ENCODE measurements around the gene BBS9. TPM values are rescaled to one million over a fixed set of nuclear protein-coding genes. Genes with fewer than 3 reads are reported as not detected.

BBS9 gene
- total and polyA plus RNA-seq, 2 experiments from 2014 or later = 10.2 to 15.0 TPM

- no peak overlapping the region for H3K27ac ChIP-seq
- 14 to 15% methylated on average over 1 of the region's 1 CpG for WGBS, 2 experiments (ENCODE audit: low coverage in 1 of 2, low lambda C conversion rate in 2 of 2, missing lambda C conversion rate in 2 of 2)
- TF ChIP-seq EZH2phosphoT487 (IDR thresholded peaks at IDR 0.05; ENCODE audit: insufficient read depth, low read depth) (no peak), EZH2 (IDR thresholded peaks at IDR 0.05; ENCODE audit: insufficient read depth, poor library complexity, severe bottlenecking) (no peak)
- H3K4me1 ChIP-seq (ENCODE audit: insufficient read depth) = no peaks in the 10 kb centered on the region
- H3K27me3 ChIP-seq (replicated peaks; ENCODE audit: insufficient read depth) = no peaks in the 10 kb centered on the region
- H3F3A ChIP-seq (ENCODE audit: insufficient read depth) = no peaks in the 10 kb centered on the region
- H3K9me2 ChIP-seq (ENCODE audit: insufficient read depth) = no peaks in the 10 kb centered on the region
- in situ Hi-C loops (cut with MboI) = no loop called here
- no peak overlapping the region for H3K4me3 ChIP-seq
- DNase-seq = no peak
- no peaks in the 10 kb centered on the region for H4K20me1 ChIP-seq (ENCODE audit: insufficient read depth)
- H3K79me2 ChIP-seq (ENCODE audit: insufficient read depth) = no peaks in the 10 kb centered on the region
- no peak overlapping the region for H2AFZ ChIP-seq
- H3K9me3 ChIP-seq (ENCODE audit: low read depth) = no peaks in the 10 kb centered on the region
- no peaks in the 10 kb centered on the region for H3K36me3 ChIP-seq (ENCODE audit: low read depth)
- no peak overlapping the region for H3K9ac ChIP-seq
- H3K4me2 ChIP-seq (ENCODE audit: unreplicated experiment) = no peak overlapping the region
Measured at GRCh38 chr7:33310546-33310945, 181.2 kb downstream of the BBS9 start.

DNA sequence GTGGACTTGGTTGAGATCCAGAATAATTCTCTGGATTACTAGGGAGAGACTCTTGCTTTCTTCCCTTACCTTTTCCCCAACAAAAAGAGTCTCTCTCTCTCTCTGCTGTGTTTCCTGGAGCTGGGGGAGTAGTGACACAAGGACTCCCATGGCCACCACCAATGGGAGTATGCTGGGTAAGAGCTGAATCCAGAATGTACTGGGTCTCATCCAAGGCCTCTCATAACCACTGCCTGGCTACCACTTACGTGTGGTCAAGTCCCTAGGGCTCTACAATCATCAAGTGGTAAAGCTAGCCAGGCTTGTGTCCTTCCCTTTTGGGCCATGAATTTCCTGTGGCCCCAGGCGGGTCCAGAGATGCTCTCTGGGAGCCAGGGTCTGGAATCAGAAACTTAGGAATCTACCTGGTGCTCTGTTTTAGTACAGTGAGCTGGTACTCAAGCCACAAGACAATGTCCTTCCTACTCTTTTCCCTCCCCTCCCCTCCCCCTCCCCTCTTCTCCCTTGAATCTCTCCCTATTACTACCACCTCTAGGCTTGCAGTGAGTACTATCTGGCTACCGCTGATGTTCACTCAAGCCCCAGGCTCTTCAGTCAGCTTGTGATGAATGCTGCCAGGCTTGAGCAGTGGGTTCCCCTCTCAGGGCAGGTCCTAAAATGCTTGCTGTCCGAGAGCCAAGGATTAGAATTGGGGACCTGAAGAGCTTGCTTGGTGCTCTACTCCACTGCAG lies 196.6 kb downstream of the BBS9 start:
- no peak for DNase-seq
- 78 to 81% methylated on average over 4 of the region's 4 CpGs for WGBS, 2 experiments (ENCODE audit: low coverage in 1 of 2, low lambda C conversion rate in 2 of 2, missing lambda C conversion rate in 2 of 2)
- Histone ChIP-seq H3K9me3 (ENCODE audit: low read depth) (no peaks in the 10 kb centered on the region), H3F3A (ENCODE audit: insufficient read depth) (no peaks in the 10 kb centered on the region), H4K20me1 (ENCODE audit: insufficient read depth) (no peaks in the 10 kb centered on the region), H3K36me3 (ENCODE audit: low read depth) (no peaks in the 10 kb centered on the region), H3K9ac (no peak overlapping the region), H3K4me2 (ENCODE audit: unreplicated experiment) (no peak overlapping the region), H3K27ac (no peak overlapping the region), H3K4me3 (no peak overlapping the region), H3K27me3 (replicated peaks; ENCODE audit: insufficient read depth) (no peaks in the 10 kb centered on the region), H3K79me2 (ENCODE audit: insufficient read depth) (no peaks in the 10 kb centered on the region), H3K9me2 (ENCODE audit: insufficient read depth) (no peaks in the 10 kb centered on the region), H3K4me1 (ENCODE audit: insufficient read depth) (no peaks in the 10 kb centered on the region), H2AFZ (no peak overlapping the region)
- in situ Hi-C loops (cut with MboI) = no loop called here
- TF ChIP-seq EZH2phosphoT487 (IDR thresholded peaks at IDR 0.05; ENCODE audit: insufficient read depth, low read depth) (no peak), EZH2 (IDR thresholded peaks at IDR 0.05; ENCODE audit: insufficient read depth, poor library complexity, severe bottlenecking) (no peak)

- Histone ChIP-seq H3K4me3 (no peak overlapping the region), H4K20me1 (ENCODE audit: insufficient read depth) (no peaks in the 10 kb centered on the region), H3K4me2 (ENCODE audit: unreplicated experiment) (no peak overlapping the region), H3K9ac (no peak overlapping the region), H2AFZ (no peak overlapping the region), H3K9me2 (ENCODE audit: insufficient read depth) (no peaks in the 10 kb centered on the region), H3K27me3 (replicated peaks; ENCODE audit: insufficient read depth) (no peaks in the 10 kb centered on the region), H3K79me2 (ENCODE audit: insufficient read depth) (no peaks in the 10 kb centered on the region), H3K9me3 (ENCODE audit: low read depth) (no peaks in the 10 kb centered on the region), H3K36me3 (ENCODE audit: low read depth) (no peaks in the 10 kb centered on the region), H3K4me1 (ENCODE audit: insufficient read depth) (no peaks in the 10 kb centered on the region), H3F3A (ENCODE audit: insufficient read depth) (no peaks in the 10 kb centered on the region), H3K27ac (no peak overlapping the region)
- DNase-seq = no peak
- TF ChIP-seq EZH2phosphoT487 (IDR thresholded peaks at IDR 0.05; ENCODE audit: insufficient read depth, low read depth) (no peak), EZH2 (IDR thresholded peaks at IDR 0.05; ENCODE audit: insufficient read depth, poor library complexity, severe bottlenecking) (no peak)
- WGBS, 2 experiments (ENCODE audit: low coverage in 1 of 2, low lambda C conversion rate in 2 of 2, missing lambda C conversion rate in 2 of 2) = 73 to 80% methylated on average over 3 of the region's 3 CpGs
- in situ Hi-C loops (cut with MboI) = no loop called here
Measured at GRCh38 chr7:33326485-33326848, 197.1 kb downstream of the BBS9 start.

DNA sequence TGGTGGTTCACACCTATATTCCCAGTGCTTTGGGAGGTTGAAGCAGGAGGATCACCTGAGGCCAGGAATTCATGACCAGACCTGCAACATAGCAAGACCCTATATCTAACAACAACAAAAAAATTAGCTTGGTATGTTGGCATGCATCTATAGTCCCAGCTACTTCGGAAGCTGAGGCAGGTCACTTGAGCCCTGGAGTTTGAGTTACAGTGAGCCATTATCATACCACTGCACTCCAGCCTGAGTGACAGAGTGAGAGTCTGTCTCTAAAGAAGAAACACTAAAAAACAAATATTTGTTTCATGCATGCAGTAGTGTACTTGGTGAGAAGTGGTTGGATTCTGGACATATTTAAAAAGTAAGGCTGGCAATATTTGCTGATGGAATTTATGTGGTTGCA lies 198.1 kb downstream of the BBS9 start:
- in situ Hi-C loops (cut with MboI) = no loop called here

More for the DNA sequence above, 198.1 kb downstream of the BBS9 start:
- Histone ChIP-seq H3K27me3 (replicated peaks; ENCODE audit: insufficient read depth) (no peaks in the 10 kb centered on the region), H2AFZ (no peak overlapping the region), H3K79me2 (ENCODE audit: insufficient read depth) (no peaks in the 10 kb centered on the region), H3K9me3 (ENCODE audit: low read depth) (no peaks in the 10 kb centered on the region), H3K4me1 (ENCODE audit: insufficient read depth) (no peaks in the 10 kb centered on the region), H3K36me3 (ENCODE audit: low read depth) (no peaks in the 10 kb centered on the region), H3K4me2 (ENCODE audit: unreplicated experiment) (no peak overlapping the region), H3K9ac (no peak overlapping the region), H3K4me3 (no peak overlapping the region), H3K9me2 (ENCODE audit: insufficient read depth) (no peaks in the 10 kb centered on the region), H3K27ac (no peak overlapping the region), H3F3A (ENCODE audit: insufficient read depth) (no peaks in the 10 kb centered on the region), H4K20me1 (ENCODE audit: insufficient read depth) (no peaks in the 10 kb centered on the region)
- 73 to 74% methylated on average over 1 of the region's 1 CpG for WGBS, 2 experiments (ENCODE audit: low coverage in 1 of 2, low lambda C conversion rate in 2 of 2, missing lambda C conversion rate in 2 of 2)
- TF ChIP-seq EZH2phosphoT487 (IDR thresholded peaks at IDR 0.05; ENCODE audit: insufficient read depth, low read depth) (no peak), EZH2 (IDR thresholded peaks at IDR 0.05; ENCODE audit: insufficient read depth, poor library complexity, severe bottlenecking) (no peak)
- no peak for DNase-seq

Data from GM23248 (cell line).